ENCODE measurements around the gene GNRH2. TPM values are rescaled to one million over a fixed set of nuclear protein-coding genes. Genes with fewer than 3 reads are reported as not detected.
"Not testable (repeated sequence)": the region's sequence is repeated elsewhere in the genome, so short reads cannot be mapped to it uniquely, and the experiment has no call there.

The GNRH2 gene, protein sequence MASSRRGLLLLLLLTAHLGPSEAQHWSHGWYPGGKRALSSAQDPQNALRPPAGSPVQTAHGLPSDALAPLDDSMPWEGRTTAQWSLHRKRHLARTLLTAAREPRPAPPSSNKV
- total RNA-seq = 0.89 and 1.7 TPM in 2 replicates

DNA sequence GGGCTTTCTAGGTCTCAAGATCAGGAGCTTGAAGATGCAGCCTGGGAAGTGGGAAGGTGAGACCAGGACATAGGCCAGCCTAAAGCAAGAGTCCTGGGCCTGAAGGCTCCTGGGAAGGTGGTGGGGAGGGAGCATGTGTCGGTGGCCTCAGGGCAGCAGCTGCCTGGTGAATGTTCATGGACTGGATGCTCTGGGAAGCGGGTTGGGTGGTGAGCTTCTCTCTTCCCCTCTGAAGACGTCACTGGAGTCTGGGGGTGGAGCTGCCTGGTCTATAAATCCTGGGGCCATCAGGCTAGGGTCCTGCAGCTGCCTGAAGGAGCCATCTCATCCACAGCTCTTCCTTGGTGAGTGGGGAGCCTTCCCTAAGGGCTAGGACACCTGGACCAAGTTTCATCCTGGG is at the start of gene GNRH2:
Gene GNRH2 (plus strand): TSS at position 301 of the 400 bp plus-strand sequence. CDS start 793 bp downstream, outside the sequence.
- intact Hi-C loops (cut with micrococcal nuclease) = no loop called here

DNA sequence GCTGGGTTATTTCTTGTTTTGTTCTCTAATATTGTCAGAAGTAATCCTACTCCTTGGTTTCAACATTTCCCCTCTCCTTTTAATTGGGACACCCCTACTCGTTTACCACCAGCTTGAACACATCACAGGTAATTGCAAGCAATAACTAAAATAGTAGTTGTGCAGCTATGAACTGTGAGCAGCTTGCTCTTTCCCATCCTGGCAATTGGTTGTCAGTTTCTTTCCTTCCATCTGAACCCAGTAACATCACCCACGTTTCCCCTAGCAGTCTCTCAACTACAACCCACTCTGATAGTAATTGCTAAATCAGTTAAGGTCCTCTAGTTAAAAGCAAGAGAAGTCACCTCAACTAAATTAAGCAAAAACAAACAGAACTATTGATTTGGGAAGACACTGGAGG is 47.6 kb upstream of the GNRH2 start:
- intact Hi-C loops (cut with micrococcal nuclease) = no loop called here

DNA sequence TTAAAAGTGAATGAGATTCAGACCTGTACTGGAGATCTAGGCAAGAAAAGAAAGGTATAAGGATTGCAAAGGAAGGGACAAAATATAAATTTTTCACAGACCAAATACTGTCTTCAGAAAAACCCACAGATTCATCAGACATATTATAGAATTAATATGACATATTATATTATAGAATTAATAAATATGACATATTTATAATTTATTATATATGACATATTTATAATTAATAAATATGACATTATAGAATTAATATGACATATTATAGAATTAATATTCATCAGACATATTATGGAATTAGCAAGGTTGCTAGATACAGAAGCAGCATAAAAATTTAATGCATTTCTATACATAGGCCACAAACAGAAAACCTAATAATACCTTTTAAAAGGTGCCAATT is 44.7 kb upstream of the GNRH2 start:
- intact Hi-C loops (cut with micrococcal nuclease) = no loop called here

DNA sequence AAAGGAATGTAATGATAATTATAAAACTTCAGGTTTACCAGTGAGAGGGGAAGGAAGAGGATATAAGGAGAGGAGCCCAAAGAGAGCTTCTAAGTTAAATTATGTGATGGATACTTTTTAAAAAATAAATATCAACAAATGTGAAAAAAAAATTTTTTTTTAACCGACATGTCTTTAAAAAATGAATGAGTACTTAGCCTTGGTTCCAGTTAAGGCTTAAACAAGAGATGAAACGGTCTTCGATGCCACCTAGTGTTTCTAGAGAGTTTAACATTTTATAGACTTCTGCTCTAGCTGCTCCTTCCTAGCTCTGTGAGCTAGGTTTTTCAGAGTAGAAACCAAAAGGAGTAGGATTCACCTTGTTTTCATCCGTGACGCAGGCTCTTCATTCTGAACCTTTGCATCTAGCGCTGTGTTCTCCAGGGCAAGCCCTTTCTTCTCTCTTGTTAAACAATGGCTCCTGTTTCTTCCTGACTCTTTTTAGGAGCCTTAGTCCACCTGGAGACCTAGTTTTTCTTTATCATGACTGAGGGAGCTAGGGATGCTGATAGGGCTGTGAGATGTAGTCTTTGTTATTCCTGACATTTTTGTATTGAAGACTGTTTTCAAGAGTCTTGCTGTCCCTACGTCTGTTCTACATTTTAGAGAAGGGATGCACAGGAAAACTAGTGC is 42.4 kb upstream of the GNRH2 start:
- intact Hi-C loops (cut with micrococcal nuclease) = loop anchor here (2.0 kb wide), 1 partner anchor 312 kb away; no protein-coding TSS in a partner anchor

DNA sequence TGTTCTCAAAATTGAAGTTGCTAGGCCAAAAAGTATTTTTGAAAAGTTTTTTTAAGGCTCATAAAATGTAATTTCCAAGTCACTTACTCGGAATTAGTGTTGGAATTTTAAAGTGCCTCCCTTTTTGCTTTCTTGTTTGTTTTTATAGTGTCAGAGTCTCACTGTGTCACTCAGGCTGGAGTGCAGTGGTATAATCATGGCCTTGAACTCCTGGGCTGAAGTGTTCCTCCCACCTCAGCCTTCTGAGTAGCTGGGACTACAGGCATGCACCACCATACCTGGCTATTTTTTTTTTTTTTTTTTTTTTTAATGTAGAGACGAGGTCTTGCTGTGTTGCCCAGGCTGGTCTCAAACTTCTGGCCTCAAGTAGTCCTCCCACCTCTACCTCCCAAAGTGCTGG is 40.0 kb upstream of the GNRH2 start:
- intact Hi-C loops (cut with micrococcal nuclease) = no loop called here

DNA sequence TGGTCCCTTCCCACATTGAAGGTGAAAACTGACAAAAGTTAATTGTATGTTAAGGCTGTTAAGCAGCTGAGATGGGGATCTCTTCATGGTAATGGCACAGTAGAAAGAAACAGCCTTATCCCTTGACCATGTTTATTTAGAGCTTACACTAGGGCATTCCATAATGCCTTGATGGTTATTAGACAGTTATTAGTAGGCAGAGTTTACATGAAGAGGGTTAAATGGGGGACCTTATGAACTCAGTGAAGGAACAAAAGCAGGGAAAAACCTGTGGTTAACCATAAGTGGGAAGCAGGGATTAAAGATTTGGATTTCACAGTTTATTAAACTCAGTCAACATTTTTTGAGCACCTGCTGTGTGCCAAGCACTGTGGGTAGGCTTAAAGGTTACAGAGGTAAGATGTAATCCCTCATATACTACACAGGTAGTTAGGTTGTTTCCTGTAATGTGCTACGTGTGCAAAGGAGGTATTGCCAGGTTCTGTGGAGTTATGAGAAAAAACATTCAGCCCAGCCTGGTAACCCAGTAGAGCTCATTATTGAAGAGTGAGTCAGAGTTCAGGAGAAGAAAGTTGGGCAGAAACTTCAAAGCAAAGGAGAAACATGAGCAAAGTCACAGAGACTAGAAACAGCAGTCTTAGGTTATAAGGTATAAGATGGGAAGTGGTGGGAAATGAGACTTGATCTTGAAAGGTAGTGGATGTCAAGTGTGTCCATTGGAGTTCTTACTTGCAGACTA is 32.3 kb upstream of the GNRH2 start:
- intact Hi-C loops (cut with micrococcal nuclease) = loop anchor here (5.0 kb wide), 1 partner anchor 139 kb away; the partner anchor contains the start of gene PTPRA

DNA sequence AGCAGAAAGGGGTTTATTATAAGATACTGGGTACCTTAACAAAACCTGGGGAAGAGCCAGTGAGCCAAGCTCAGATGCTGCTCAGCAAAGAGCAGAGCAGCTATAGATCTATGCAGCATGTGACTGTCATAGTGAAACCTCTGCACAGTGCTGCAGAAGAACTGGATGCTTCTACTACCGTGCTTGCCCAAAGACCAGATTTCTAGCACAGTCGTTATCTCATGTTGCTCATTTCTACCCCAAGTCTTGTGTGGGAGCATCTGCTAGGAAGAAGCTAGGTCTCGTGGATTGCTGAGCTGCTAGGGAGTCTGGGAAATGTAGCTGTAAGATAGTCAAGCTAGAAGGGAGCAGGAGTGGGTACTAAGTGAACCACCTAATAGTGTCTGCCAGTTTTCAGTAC is 31.7 kb upstream of the GNRH2 start:
- intact Hi-C loops (cut with micrococcal nuclease) = loop anchor here (5.0 kb wide), 1 partner anchor 139 kb away; the partner anchor contains the start of gene PTPRA

DNA sequence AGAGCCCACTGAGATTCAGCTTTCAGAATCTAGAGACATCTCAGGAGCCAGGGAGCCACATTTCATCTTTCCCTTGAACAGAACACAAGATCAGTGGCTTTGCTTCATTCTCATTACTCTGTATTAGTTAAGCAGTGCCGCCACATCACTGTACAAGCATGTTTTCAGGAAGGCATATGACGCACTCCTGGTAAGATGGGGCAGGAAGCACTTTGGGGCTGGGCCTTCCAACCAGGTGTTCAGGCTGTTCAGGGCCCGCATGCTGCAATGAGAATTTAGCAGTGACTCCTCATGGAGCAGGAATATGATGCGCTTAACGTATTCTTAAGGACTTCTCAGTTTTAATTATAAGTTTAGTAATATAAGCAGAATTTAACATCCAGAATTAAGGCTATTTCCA is 29.7 kb upstream of the GNRH2 start:
- intact Hi-C loops (cut with micrococcal nuclease) = loop anchor here (5.0 kb wide), 1 partner anchor 141 kb away; the partner anchor contains the start of gene PTPRA

DNA sequence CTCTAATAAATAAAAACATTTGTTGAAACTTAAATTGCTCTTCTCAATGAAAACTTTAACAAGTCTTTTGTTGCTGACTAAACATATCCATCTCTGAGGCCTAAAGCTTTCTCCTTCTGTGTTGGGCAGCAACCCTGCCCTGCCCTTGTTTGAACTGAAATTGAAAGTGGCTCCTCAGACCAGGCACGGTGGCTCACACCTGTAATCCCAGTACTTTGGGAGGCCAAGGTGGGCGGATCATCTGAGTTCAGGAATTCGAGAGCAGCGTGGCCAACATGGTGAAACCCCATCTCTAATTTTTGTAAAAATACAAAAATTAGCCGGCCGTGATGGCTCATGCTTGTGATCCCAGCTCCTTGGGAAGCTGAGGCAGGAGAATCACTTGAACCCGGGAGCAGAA is 29.2 kb upstream of the GNRH2 start:
- intact Hi-C loops (cut with micrococcal nuclease) = loop anchor here (5.0 kb wide), 1 partner anchor 142 kb away; the partner anchor contains the start of gene PTPRA

DNA sequence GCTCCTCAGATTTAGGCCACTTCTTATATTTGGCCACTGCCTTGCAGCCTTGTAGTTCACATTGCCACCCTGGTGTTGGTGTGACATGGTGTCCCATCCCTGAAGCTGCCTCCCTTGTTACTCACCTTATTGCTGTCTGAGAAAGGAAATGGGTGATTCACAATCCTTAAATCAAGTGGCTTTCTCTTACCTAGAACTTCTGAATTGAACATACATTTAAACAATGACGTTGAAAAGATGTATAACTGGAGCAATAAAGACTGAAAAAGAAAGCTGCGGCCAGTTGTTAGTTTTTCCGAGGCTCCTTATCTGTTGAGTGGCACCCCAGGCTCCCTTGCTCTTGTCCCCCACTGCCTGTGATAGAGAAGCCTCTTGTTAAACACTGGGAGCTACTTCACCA is 28.8 kb upstream of the GNRH2 start:
- intact Hi-C loops (cut with micrococcal nuclease) = loop anchor here (5.0 kb wide), 1 partner anchor 142 kb away; the partner anchor contains the start of gene PTPRA

DNA sequence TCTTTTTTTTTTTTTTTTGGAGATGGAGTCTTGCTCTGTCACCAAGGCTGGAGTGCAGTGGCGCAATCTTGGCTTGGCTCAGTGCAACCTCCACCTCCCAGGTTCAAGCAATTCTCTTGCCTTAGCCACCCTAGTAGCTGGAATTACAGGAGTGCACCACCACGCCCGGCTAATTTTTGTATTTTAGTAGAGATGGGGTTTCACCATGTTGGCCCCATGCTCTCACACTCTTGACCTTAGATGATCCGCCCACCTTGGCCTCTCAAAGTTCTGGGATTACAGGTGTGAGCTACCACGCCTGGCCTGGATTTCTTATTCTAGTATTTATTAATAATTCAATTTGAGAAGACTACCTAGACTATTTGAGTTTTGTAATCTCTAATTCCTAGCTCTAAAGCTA is 28.1 kb upstream of the GNRH2 start:
- intact Hi-C loops (cut with micrococcal nuclease) = not testable (repeated sequence)

DNA sequence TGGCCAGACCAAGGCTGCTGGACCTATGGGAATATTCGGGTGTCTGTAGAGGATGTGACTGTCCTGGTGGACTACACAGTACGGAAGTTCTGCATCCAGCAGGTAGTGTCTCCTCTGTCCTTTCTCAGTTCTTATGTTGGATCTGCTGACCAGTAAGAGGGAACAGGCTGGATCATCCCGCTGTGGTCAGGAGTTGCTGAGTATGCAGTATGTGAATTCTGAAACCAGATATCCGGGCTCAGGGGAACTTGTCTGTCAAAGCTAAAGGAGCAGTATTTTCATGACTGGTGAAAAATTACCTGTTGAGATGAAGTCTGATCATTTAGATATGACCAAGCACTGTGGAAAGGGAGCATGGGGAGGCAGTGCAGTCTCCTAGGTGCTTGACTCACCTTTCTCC is 22.1 kb upstream of the GNRH2 start:
- intact Hi-C loops (cut with micrococcal nuclease) = no loop called here

DNA sequence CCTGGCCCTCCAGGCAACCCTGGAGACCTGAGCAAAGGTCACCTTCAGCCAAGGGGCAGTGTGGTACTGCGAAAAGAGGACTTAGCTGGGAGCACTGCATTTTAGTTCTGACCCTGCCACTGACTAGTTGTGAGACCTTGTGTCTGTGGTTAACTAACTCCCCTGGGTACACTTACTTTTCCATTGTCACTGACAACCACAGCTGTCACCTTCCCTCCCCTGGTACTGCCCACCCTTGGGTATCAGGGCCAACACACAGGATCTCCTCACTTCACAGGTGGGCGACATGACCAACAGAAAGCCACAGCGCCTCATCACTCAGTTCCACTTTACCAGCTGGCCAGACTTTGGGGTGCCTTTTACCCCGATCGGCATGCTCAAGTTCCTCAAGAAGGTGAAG is 21.6 kb upstream of the GNRH2 start:
- intact Hi-C loops (cut with micrococcal nuclease) = no loop called here

DNA sequence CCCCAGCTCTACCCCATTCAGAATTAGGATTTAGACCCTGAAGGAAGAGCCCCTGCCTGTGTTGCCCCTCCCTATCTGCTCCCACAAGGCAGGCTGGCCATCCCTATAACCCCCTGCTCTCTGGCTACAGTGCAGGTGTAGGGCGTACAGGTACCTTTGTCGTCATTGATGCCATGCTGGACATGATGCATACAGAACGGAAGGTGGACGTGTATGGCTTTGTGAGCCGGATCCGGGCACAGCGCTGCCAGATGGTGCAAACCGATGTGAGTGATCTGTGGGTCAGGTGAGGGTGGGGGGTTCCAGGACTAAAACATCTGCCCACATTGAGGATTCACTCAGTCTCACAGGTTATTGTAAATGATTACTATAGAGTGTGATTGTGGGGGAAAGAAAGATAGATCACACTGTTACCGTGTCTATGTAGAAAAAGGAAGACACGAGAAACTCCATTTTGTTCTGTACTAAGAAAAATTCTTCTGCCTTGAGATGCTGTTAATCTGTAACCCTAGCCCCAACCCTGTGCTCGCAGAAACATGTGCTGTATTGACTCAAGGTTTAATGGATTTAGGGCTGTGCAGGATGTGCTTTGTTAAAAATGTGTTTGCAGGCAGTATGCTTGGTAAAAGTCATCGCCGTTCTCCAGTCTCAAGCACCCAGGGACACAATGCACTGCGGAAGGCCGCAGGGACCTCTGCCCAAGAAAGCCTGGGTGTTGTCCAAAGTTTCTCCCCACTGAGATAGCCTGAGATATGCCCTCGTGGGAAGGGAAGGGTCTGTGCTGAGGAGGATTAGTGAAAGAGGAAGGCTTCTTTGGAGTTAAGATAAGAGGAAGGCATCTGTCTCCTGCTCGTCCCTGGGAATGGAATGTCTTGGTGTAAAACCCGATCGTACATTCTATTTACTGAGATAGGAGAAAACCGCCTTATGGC is 20.6 kb upstream of the GNRH2 start:
- intact Hi-C loops (cut with micrococcal nuclease) = not testable (repeated sequence)

DNA sequence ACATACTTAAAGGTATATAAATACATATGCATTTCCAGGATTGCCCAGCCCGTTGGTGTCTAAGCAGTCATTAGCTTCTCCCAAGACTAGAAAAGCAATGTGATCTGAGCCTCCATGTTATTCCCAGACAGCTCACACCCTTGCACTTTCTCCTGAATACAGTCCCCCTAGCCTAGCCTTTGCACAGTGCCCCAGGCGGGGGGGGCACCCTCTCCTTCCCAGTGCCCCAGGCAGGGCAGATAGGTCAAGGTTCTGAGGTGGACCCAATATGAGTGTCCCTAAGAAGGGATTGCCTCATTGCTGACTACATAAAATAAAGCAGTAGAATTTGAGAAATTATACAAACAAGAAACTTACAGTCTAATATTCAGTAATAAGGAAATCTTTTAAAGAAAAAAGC is 15.4 kb upstream of the GNRH2 start:
- intact Hi-C loops (cut with micrococcal nuclease) = no loop called here

DNA sequence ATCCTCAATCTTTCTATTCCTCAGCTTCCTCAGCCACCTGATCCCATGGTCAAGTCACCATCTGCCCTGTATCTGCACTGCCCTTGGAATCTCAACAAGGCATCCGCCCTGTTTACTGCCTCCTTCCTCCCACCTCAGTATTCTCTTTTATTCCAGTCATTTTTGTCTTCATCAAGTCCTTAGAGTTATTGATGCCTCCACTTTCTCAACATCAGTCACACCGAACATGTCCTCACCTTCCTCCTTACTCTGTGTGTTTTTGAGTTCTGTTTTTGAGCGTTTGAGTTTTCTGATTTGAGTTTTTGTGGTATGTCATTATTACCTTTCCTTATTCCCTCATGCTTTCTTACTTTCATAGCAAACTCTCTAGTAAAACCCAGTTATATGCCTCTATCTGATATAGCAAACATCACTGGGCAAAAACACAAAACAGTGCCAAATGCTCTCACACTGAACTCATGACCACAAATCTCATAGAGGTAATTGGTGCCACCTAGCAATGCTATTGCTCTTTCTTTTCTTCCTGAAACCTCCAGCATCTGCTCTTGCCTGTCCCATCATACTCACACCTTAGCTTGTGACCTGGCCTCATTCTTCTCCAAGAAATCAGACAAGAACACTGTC is 11.8 kb upstream of the GNRH2 start:
- intact Hi-C loops (cut with micrococcal nuclease) = no loop called here

DNA sequence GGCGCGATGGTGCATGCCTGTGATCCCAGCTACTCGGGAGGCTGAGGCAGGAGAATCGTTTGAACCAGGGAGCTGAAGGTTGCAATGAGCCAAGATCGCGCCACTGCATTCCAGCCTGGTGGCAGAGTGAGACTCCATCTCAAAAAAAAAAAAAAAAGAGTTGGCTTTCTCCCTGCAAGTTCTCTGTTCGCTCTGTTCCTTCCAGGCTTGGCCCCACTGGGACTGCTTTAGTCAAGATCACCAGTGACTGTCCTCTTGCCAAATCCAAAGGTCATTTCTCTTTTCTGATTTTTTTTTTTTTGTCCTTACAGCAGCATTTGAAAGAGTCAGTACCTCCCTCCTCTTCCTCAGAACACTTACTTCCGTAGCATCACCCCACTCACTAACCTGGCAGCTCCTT is 10.8 kb upstream of the GNRH2 start:
- intact Hi-C loops (cut with micrococcal nuclease) = no loop called here

DNA sequence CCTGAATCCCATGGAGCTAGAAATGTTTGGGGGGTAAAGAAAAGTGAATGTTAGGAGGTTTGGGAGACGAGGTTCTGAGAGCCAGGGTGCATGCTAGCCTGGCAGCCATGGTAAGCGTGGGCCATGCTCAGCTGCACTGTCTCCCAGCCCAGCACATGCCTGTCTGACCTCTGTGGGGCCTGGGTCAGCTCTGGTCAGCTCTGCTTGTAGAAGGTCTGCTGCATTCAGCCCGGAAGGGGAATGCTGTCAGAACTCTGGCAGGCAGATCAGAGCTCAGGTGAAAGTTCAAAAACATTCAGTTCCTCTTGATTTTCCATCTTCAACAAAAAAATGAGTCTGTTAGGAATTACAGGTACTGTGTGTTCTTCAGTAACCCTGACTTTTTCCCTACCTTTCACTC is 5.8 kb upstream of the GNRH2 start:
- intact Hi-C loops (cut with micrococcal nuclease) = no loop called here

DNA sequence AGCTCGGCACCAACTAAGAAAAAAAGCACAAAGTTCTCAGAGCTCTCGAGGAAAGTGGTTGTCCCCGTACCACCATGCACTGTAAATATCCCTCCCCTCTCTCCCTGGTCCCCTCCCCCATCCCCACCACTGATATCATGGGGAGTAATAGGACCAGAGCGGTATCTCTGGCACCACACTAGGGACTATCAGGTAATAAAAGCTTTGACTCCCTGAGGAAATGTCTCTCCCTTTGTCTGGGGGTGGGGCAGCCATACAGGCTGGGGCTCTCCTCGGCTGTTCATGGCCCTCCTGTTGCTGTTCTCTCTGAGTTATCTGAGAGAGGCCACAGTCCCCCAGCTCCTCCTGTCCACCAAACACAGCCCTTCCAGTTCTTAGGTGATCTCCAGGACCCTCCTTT is 5.0 kb upstream of the GNRH2 start:
- intact Hi-C loops (cut with micrococcal nuclease) = no loop called here

DNA sequence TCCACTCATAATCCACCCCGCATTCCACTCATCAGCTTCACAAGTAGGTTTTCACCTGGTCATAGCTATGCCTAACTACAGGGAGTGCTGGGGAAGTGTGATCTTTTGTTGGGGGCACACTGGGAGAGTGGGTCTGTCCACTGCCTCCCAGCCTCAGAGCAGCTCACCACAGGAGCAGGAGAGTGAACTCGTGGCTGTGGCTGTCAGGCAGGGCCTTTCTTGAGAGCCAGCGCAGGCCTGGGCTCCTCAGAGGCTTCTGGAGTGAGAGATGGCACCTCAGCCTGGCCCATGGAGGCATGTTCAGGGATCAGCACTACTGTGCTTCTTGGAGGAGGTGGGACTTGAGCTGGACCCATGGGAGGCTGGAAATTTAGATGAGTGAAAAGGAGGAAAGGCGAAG is 4.0 kb upstream of the GNRH2 start:
- intact Hi-C loops (cut with micrococcal nuclease) = no loop called here

DNA sequence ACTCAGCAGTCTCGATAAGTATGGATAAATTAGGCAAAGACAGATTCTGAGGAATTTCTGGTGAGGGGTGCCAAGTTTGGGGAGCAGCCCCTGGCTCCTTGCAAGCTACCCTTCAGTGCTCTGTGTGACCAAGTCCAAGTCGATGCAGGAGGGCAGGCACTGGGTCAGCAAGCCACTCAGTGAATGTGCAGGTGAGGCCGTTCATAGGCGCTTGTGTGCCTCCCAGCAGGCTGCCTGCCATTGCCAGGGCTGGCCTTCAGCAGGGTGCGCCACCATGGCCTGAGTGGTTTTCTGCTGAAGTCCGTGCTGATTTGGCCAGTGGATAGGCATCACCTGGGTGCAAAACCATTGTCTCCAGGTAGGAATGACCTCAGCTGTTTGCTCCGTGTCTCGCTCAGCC is 3.3 kb upstream of the GNRH2 start:
- intact Hi-C loops (cut with micrococcal nuclease) = no loop called here

Measured in T-helper 2 cell treated with Interferon-gamma antibody and Interleukin-4, amounts not matched to agents 100 ng/mL and 5 ng/mL, for 36 hours (primary cell).